NCI-H82 treated with DMSO at 0.1 percent for 48 hours (cell line): Measurements from ENCODE around the gene UBE2E3.
"Not testable (repeated sequence)": the region's sequence is repeated elsewhere in the genome, so short reads cannot be mapped to it uniquely, and the experiment has no call there.

ENCODE experiments used
- DNase-seq: peaks from one replicate; lab custom pipeline; 2025; ENCODE audit not compliant: unreplicated experiment; lab: John Stamatoyannopoulos, UW

UBE2E3 gene

DNA sequence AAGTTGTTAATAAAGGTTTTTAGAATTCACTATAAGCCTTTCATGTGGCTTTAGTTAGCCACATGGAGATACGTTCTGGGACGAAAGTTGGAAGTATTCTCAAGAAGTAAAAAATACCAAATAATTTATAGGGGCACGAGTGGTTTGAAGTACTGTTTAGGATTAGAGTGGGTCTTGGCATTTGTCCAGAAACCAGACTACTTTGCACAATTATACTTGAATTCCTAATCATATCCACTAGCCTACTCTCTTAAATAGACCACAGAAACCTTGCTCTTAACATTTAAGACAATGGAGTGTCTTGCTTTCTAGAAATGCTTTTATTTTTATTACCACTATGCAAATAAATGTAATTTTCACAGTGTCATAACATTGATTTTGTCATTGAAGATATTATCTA is 44.6 kb downstream of the UBE2E3 start:
- DNase-seq, result peak; percentile 83

GRCh38 chr2:181036445-181036844 is 56.0 kb downstream of the UBE2E3 start:
- DNase-seq, result no peak

- DNase-seq, result no peak
Observed at GRCh38 chr2:181036848-181037603, 56.6 kb downstream of the UBE2E3 start.

GRCh38 chr2:181037922-181038321 is 57.5 kb downstream of the UBE2E3 start:
- no peak for DNase-seq

GRCh38 chr2:181038796-181039195 is 58.4 kb downstream of the UBE2E3 start:
- DNase-seq, result no peak

- DNase-seq, result not testable (repeated sequence)
Observed at GRCh38 chr2:181040839-181041238, 60.4 kb downstream of the UBE2E3 start.

DNA sequence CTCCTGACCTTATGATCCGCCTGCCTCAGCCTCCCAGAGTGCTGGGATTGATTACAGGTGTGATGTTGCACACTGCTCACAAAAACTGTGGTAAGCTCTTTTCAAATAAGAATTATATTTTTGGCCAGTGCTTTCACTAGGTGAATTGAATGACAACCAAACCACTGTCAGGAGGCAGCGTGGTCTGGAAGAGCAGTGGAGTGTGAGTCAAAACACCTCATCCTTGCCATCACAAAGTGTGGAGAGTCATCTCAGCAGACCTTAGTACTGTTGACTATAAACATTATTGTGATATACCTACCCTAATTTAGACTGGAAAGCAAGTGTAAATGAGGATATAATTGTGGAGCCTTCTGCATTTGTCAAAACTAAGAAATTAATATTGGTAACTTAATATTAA is 61.3 kb downstream of the UBE2E3 start:
- DNase-seq, result no peak

- no peak for DNase-seq
Observed at GRCh38 chr2:181042706-181043105, 62.3 kb downstream of the UBE2E3 start.

GRCh38 chr2:181046833-181047232 is 66.4 kb downstream of the UBE2E3 start:
- no peak for DNase-seq

DNA sequence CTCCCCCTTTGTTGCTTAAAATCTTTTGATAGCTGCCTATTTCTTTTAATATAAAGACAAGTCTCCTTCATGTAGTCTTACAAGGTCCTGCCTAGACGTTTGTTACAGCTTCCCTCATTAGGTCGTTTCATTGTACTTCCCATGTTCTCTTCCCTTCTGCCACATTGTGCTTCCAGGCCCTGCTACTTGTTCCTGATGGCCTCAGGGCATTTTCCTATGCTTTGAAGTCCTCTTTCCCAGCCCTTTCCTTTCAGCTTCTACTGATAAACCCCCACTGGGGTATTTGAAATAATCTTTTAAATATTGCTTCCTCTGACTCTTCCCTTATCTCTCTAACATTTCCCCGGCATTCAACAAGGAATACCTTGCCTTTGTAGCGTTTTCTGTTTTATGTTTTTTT is 67.4 kb downstream of the UBE2E3 start:
- no peak for DNase-seq

DNA sequence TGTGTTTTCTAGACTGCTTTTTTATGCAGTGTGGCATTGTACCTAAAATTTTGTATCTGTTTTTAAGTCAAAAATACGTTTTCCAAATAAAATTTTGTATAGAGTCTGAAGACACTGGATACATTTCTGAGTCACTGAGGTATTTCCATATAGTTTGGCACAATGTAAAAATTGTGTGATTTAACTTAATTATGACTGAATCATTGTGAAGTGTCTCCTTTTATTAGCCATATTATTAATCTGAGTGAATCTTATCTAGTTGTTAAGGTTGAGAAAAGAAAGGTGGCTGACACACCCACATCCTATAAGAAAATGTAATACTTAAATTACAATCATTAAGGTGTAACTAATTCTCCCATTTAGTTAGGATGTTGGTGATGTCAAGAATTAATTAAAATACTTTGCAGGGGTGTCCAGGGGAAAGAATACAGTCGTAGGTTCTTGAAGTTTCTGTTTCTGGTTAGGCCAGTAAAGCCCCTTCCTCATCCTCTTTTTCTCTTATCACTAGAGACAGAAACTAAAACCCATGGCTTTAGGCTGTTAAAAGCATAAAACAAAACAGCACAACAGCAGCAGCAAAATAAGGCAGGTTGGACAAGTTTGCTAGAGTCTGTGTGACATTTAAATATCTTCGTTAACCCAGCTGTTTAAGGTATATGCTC is 71.6 kb downstream of the UBE2E3 start:
- no peak for DNase-seq

DNA sequence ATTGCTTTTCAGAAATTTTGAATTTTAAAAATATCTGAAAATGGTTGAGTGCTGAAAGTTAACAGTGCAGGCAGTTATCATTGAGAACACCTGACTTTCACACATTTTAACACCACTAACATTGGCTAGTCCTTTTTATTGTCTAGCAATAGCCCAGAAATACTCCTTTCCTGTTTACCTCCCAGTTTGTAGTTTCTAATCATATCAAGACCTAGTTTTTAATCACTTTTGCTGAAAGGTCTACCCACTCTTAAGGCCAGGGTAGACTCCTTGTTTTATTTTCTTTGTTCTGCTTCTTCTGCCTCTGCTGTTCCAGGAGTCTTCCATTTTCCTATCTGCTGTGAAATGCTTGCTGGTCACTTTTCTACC is 72.1 kb downstream of the UBE2E3 start:
- DNase-seq, result no peak

GRCh38 chr2:181054256-181054655 is 73.9 kb downstream of the UBE2E3 start:
- DNase-seq, result no peak

DNA sequence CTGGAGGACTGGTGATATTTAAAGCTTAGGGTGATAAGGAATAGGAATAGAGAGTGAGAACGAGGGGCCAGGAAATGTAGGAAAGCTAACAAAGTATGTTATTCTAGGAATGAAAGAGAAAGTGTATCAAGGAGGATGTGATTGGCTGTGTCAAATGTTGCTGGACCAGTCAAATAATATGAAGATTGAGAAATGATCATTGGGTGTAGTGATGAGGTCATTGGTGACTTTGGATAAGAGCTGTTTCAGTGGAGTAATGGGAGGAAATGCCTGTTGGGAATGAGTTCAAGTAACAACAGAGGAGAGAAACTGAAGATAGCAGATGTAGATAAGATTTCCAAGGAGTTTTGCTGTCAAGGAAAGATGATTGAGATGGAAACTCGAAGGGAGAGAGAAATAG is 74.4 kb downstream of the UBE2E3 start:
- DNase-seq, result no peak

- peak; percentile 54 for DNase-seq
Observed at GRCh38 chr2:181058378-181059269, 78.2 kb downstream of the UBE2E3 start.

DNA sequence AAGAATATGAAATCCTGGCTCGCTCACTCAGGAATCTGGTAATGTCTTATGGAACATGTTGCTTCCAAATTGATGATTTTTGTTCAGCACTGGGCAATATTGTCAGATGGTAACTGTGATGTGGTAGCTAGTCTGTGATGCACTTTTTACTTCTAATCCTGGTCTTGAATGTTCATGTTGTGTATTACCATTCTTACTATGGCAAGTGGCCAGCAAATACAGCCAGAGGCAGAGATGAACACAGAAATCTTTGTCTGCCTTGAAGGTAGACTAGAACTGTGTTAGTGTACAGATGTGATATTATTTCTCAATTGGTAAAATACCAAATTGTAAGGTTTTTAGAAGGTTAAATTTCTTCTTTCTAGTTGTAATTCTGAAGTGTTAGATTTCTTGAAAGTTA is 83.3 kb downstream of the UBE2E3 start:
- DNase-seq, result no peak

DNA sequence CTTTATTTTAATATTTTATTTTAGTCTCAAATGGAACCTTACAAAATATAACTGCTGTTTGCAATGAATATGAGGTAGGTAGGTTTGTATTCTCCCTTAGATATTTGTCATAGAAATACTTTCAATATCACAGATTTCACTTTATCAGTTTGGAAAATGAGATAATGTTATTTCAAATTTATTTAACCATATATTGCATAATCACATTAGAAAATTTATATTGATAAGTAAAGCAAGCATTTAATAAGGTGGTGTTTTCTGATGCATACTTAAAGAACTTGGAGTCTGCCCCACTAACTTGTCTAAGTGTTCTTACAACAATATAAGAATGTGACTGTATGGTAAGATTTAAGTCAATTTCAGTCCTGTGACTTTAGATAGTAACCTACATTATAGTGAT is 85.1 kb downstream of the UBE2E3 start:
- no peak for DNase-seq

DNA sequence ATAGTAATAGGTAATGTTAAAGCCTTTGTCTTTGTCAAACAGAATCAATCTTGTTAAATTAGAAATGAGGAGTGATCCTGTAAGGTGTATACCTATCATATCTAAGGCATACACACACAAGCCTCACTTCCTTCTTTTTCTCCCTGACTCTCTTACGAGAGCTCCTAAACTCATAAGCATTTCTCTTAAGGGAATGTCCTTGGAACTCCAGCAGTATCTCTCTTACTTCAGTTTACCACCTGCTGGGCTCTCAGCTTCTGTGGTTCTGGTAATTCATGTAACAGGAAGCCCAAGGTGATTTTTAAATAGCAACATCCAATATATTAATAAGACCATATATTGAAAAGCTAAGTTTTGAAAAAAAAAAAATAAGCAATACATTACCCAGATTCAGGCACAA is 85.9 kb downstream of the UBE2E3 start:
- no peak for DNase-seq

DNA sequence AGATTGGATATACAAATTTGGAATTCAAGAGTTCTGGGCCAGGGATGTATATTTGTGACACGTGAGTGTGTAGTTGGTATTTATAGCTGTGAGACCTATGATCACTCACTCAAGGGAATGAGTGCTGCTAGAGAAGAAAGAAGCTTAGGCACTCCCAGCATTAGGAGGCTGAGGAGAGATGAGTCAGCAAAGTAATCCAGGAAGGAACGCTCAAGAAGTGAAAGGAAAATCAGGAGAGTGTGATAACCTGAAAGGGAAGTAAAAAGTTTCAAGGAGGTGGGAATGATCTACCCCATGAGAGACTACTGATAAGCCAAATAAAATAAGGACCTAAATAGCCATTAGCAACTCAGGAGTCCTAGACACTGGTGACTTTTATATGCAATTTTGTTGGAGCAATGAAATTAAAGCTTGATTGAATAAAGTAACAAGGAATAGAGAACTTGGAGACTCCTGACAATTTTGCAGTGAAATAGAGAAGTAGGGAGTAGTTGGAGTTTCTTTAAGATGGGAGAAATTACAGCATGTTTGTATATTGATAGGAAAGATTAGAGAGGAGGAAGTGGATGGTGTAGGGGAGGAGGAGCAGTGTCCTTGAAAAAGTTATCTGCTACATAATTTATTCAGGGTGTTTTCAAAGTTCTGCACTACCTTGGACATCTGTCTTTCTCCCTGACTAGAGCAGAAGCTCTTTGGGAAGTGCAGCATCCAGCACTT is 89.9 kb downstream of the UBE2E3 start:
- no peak for DNase-seq

DNA sequence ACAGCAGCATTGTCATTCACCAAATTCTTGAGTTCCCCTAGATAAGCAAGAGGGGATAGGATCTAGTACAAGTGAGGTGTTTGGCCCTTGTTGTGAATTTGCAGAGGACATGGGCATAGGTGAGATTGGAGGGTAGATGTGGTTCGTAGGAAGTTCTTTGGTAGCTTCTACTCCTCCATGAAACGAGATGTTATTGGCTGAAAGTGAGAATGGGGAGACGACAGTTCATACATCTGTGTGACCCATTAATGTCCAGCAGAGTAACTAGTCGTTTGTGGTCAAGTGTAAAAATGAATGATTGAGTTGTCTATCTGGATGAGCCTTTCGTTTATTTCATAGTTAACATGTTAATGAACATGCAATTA is 90.4 kb downstream of the UBE2E3 start:
- no peak for DNase-seq

DNA sequence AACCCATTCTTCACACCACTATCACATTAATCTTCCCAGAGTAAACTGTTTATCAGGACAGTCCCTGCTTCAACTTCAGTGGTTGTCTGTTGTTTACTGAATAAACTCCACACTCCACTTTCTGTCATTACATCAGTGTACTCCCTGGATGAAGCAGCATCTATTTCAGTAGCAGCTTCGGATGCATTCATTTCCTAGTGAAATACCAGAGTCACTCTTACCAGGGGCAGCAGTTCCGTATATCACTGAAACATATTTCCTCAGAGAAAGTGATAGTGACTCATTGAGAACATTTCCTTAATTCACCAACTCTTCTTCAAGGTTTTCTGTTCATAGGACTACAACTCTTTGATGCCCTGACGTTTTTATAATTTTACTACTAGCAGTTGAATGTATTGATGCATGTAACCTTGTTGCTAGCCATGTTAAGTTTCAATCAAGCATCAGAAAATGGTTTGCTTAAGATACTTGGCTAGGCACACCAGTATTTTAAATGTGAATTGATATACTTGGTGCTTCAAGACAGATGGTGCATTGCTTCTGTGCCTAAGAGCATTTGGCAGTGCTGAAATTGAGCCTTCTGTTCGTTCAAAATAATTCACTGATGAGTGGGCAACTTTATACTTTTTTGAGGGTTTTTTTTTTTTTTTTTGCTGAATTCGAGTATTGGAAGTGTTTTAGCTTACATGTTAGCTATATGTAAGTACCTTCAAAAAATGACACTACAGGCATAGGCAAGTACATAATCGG is 92.3 kb downstream of the UBE2E3 start:
- DNase-seq, result no peak
